C4-2B (cell line): Measurements from ENCODE around the gene GMDS.

Experiments
- H3K27ac ChIP-seq: fragments of 450-650 bp; 2 replicates; pipeline ENCODE4 v1.5.1; 2017
- CTCF ChIP-seq: fragments of 450-650 bp; conservative IDR thresholded peaks from 2 replicates; pipeline ENCODE4 v1.5.1; 2017; ENCODE audit warnings: mild to moderate bottlenecking
- ZFX ChIP-seq: fragments of 450-650 bp; IDR thresholded peaks from 2 replicates; pipeline ENCODE4 v1.6.1; 2017

The GMDS gene

GRCh38 chr6:1960486-1961142 lies 284.8 kb downstream of the GMDS start:
- TF ChIP-seq ZFX (no peak), CTCF (no peak)
- H3K27ac ChIP-seq = no peak overlapping the region

- no peak overlapping the region for H3K27ac ChIP-seq
- TF ChIP-seq CTCF = no peak
- TF ChIP-seq ZFX = no peak
These were observed 287.1 kb downstream of the GMDS start for GRCh38 chr6:1958257-1958656.

GRCh38 chr6:1957746-1958145 lies 287.7 kb downstream of the GMDS start:
- H3K27ac ChIP-seq = no peak overlapping the region
- TF ChIP-seq CTCF = no peak
- TF ChIP-seq ZFX = no peak

- H3K27ac ChIP-seq = no peak overlapping the region
- no peak for TF ChIP-seq CTCF
These were observed 292.6 kb downstream of the GMDS start for GRCh38 chr6:1952740-1953360.

GRCh38 chr6:1950631-1951030 lies 294.8 kb downstream of the GMDS start:
- no peak for TF ChIP-seq ZFX
- no peak for TF ChIP-seq CTCF
- H3K27ac ChIP-seq = no peak overlapping the region

- no peak overlapping the region for H3K27ac ChIP-seq
These were observed 295.9 kb downstream of the GMDS start for GRCh38 chr6:1949538-1949937.

More at GRCh38 chr6:1949538-1949937, 295.9 kb downstream of the GMDS start:
- no peak for TF ChIP-seq ZFX
- no peak for TF ChIP-seq CTCF
